ENCODE measurements around the gene BMPR1B.

The BMPR1B gene

GRCh38 chr4:95178938-95179337 lies 421.2 kb downstream of the BMPR1B start:
- TF ChIP-seq, protein P1, sequence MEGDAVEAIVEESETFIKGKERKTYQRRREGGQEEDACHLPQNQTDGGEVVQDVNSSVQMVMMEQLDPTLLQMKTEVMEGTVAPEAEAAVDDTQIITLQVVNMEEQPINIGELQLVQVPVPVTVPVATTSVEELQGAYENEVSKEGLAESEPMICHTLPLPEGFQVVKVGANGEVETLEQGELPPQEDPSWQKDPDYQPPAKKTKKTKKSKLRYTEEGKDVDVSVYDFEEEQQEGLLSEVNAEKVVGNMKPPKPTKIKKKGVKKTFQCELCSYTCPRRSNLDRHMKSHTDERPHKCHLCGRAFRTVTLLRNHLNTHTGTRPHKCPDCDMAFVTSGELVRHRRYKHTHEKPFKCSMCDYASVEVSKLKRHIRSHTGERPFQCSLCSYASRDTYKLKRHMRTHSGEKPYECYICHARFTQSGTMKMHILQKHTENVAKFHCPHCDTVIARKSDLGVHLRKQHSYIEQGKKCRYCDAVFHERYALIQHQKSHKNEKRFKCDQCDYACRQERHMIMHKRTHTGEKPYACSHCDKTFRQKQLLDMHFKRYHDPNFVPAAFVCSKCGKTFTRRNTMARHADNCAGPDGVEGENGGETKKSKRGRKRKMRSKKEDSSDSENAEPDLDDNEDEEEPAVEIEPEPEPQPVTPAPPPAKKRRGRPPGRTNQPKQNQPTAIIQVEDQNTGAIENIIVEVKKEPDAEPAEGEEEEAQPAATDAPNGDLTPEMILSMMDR (conservative IDR thresholded peaks at IDR 0.05; ENCODE audit: low read depth, low read length) = no peak
- DNase-seq (ENCODE audit: low read depth) = peak; percentile 24
- H3K4me3 ChIP-seq (ENCODE audit: low read depth, low read length) = no peak overlapping the region

- TF ChIP-seq, protein P1 (conservative IDR thresholded peaks at IDR 0.05; ENCODE audit: low read depth, low read length) = no peak
- no peak for DNase-seq (ENCODE audit: low read depth)
- H3K4me3 ChIP-seq (ENCODE audit: low read depth, low read length) = no peak overlapping the region
These were observed 422.9 kb downstream of the BMPR1B start for GRCh38 chr4:95180531-95181242.

- TF ChIP-seq, protein P1 (conservative IDR thresholded peaks at IDR 0.05; ENCODE audit: low read depth, low read length) = peak; percentile 56
- DNase-seq (ENCODE audit: low read depth) = peak; percentile 69
- H3K4me3 ChIP-seq (ENCODE audit: low read depth, low read length) = peak overlapping the region; percentile 35
These were observed 423.7 kb downstream of the BMPR1B start for GRCh38 chr4:95181243-95181995.

DNA sequence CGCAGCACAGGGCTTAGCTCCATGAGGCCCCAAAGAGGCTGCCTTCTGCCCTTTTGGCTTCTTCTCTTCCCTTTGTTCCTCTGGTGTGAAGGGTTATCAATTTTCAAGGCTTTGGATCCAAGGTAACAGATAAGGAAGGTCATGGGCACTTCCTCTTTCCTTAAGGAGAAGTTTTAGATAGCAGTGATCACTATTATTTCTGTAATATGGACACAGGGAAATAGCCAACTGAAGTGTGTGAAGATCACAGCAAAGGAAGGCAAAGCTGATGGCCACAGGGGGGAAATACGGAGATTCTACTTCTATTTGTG lies 424.2 kb downstream of the BMPR1B start:
- H3K4me3 ChIP-seq (ENCODE audit: low read depth, low read length) = no peak overlapping the region
- no peak for DNase-seq (ENCODE audit: low read depth)
- TF ChIP-seq, protein P1 (conservative IDR thresholded peaks at IDR 0.05; ENCODE audit: low read depth, low read length) = no peak

GRCh38 chr4:95183656-95184408 lies 426.1 kb downstream of the BMPR1B start:
- no peak overlapping the region for H3K4me3 ChIP-seq (ENCODE audit: low read depth, low read length)
- TF ChIP-seq, protein P1 (conservative IDR thresholded peaks at IDR 0.05; ENCODE audit: low read depth, low read length) = no peak
- no peak for DNase-seq (ENCODE audit: low read depth)

DNA sequence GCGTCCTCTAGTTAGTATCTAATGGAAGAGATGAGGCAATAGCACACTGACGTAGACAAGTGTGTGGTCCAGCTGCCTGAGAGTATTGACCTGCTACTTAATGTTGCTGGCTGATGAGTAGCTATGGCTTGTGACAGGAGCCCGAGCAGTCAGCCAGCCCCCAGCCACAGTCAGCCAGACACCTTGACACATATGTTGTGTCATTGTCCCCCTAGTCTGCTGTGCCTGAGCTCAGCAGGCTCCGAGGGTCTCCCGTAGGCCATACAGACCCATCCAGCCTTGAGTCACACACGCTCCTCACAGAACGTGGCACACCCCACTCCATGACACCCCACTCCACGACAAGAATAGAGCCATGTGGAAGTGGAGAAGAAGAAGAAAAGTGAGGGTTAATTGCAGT lies 428.9 kb downstream of the BMPR1B start:
- H3K4me3 ChIP-seq (ENCODE audit: low read depth, low read length) = no peak overlapping the region
- TF ChIP-seq, protein P1 (conservative IDR thresholded peaks at IDR 0.05; ENCODE audit: low read depth, low read length) = no peak
- DNase-seq (ENCODE audit: low read depth) = no peak

Data from choroid plexus epithelial cell (primary cell).